ENCODE data around the gene CHN1. TPM values are rescaled to one million over a fixed set of nuclear protein-coding genes. Genes with fewer than 3 reads are reported as not detected.

The CHN1 gene
- total RNA-seq, 1 experiment from 2014 or later, result 0.41 TPM

DNA sequence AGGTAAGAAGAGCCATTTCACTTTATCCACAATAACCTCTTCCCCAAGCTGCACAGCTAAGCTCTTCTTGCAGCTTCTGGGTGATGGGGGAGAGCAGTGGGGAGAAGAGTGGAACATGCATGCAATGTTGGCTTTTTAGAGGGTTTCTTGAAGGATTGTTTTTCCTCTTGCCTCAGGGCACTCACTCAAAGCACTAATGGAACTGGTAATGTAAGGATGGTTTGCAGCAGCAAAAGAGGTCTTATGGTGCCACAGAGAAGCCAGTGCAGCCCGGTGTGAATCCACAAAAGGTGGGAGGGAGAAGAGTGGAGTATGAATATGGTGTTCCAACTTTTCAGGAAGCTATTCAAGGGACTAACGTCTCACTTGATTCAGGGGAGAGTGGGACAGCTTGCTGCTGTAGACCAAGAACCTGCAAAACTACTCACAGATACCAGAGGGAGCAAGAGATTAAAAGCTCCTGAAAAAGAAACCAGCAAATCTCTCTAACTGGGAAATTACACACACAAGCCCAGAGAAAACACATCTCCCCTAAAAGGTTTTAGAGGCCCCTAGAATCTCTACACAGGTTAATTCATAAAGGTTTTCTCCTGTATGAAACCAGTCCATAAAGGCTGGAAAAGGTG, 116.4 kb downstream of the CHN1 start:
- TF ChIP-seq, protein P1, sequence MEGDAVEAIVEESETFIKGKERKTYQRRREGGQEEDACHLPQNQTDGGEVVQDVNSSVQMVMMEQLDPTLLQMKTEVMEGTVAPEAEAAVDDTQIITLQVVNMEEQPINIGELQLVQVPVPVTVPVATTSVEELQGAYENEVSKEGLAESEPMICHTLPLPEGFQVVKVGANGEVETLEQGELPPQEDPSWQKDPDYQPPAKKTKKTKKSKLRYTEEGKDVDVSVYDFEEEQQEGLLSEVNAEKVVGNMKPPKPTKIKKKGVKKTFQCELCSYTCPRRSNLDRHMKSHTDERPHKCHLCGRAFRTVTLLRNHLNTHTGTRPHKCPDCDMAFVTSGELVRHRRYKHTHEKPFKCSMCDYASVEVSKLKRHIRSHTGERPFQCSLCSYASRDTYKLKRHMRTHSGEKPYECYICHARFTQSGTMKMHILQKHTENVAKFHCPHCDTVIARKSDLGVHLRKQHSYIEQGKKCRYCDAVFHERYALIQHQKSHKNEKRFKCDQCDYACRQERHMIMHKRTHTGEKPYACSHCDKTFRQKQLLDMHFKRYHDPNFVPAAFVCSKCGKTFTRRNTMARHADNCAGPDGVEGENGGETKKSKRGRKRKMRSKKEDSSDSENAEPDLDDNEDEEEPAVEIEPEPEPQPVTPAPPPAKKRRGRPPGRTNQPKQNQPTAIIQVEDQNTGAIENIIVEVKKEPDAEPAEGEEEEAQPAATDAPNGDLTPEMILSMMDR (IDR thresholded peaks at IDR 0.05; ENCODE audit: insufficient read depth in 1 of 2, low read depth in 1 of 2, low read length in 1 of 2, severe bottlenecking in 1 of 2, unreplicated experiment in 1 of 2), result peak in 1 of 2 experiments; percentile 1
- BruUV-seq (replicated peaks), result no TSS peak
- no peak for DNase-seq
- Mint-ChIP-seq H3K27ac (ENCODE audit: unreplicated experiment) (no peak overlapping the region), H3K4me1 (ENCODE audit: low read depth, unreplicated experiment) (no peaks in the 10 kb centered on the region), H3K9me3 (ENCODE audit: unreplicated experiment) (no peaks in the 10 kb centered on the region), H3K4me3 (ENCODE audit: unreplicated experiment) (no peak overlapping the region), H3K36me3 (ENCODE audit: insufficient read depth, unreplicated experiment) (no peaks in the 10 kb centered on the region), H3K27me3 (ENCODE audit: insufficient read depth, unreplicated experiment) (peaks cover 15% of the 10 kb centered on the region)
- Histone ChIP-seq H3K9me3 (no peaks in the 10 kb centered on the region), H3K4me1 (no peaks in the 10 kb centered on the region), H3K27me3 (replicated peaks; ENCODE audit: control insufficient read depth, insufficient read depth, low read length) (no peaks in the 10 kb centered on the region; the same call in 1 of the 2 replicates), H3K36me3 (ENCODE audit: control insufficient read depth, insufficient read depth, low read length) (no peaks in the 10 kb centered on the region), H3K4me3 (ENCODE audit: low read depth, low read length) (no peak overlapping the region)
- intact Hi-C loops (cut with micrococcal nuclease; ENCODE audit: unreplicated experiment), result loop anchor here (10.0 kb wide), 1 partner anchor 114 kb away; no protein-coding TSS in a partner anchor
- ChIA-PET POLR2A (no interaction called here), CTCF (no interaction called here)

DNA sequence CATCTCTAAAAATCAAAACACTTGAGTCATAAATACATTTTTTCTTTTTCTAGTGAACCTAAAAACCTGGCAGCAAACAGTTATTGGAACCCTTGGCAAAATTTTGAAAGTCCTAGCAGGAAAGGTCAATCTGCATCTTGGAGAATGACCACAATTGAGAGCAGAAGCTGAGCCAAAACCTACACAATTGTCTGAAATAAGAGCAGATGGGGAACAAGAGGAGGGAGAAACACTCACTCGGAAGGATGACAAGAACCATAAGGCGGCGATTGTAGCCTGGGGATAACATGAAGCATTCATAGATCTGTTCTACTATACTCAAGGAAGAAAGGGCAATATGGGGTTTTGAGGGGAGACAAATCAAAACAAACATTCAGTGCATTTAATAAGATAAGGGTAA, 117.0 kb downstream of the CHN1 start:
- intact Hi-C loops (cut with micrococcal nuclease; ENCODE audit: unreplicated experiment), result loop anchor here (10.0 kb wide), 1 partner anchor 113 kb away; no protein-coding TSS in a partner anchor
- no peaks in the 10 kb centered on the region for H3K4me1 ChIP-seq
- ChIA-PET POLR2A (no interaction called here), CTCF (no interaction called here)
- Mint-ChIP-seq H3K36me3 (ENCODE audit: insufficient read depth, unreplicated experiment) (no peaks in the 10 kb centered on the region), H3K9me3 (ENCODE audit: unreplicated experiment) (no peaks in the 10 kb centered on the region), H3K4me1 (ENCODE audit: low read depth, unreplicated experiment) (no peaks in the 10 kb centered on the region), H3K27me3 (ENCODE audit: insufficient read depth, unreplicated experiment) (peaks cover 15% of the 10 kb centered on the region), H3K27ac (ENCODE audit: unreplicated experiment) (no peak overlapping the region), H3K4me3 (ENCODE audit: unreplicated experiment) (no peak overlapping the region)
- no peak overlapping the region for H3K4me3 ChIP-seq (ENCODE audit: low read depth, low read length)
- no peaks in the 10 kb centered on the region for H3K36me3 ChIP-seq (ENCODE audit: control insufficient read depth, insufficient read depth, low read length)
- BruUV-seq (replicated peaks), result no TSS peak
- H3K27me3 ChIP-seq (replicated peaks; ENCODE audit: control insufficient read depth, insufficient read depth, low read length), result no peaks in the 10 kb centered on the region
- no peak for DNase-seq
- no peaks in the 10 kb centered on the region for H3K9me3 ChIP-seq
- TF ChIP-seq, protein P1 (IDR thresholded peaks at IDR 0.05; ENCODE audit: insufficient read depth in 1 of 2, low read depth in 1 of 2, low read length in 1 of 2, severe bottlenecking in 1 of 2, unreplicated experiment in 1 of 2), result no peak

DNA sequence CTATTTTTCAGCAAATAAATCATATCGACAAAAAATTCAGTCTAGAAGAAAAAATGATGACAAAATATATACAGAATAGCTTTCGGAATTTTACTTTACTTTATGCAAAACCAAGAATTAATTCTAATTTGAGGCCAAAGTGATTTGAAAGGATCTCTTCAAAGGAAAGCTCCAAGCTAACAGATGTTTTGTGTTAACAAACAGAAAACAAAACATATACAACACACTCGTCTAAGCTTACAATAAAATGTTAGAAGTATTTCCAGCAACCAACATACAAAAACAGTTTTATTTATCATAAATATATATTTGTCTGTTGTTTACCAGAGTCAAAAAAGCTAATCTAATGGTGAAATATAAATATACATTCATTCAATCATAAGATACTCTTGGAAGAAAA, 122.8 kb downstream of the CHN1 start:
- intact Hi-C loops (cut with micrococcal nuclease; ENCODE audit: unreplicated experiment), result loop anchor here (10.0 kb wide), 1 partner anchor 108 kb away; no protein-coding TSS in a partner anchor
- ChIA-PET CTCF (no interaction called here), POLR2A (no interaction called here)
- no peaks in the 10 kb centered on the region for H3K4me1 ChIP-seq
- Mint-ChIP-seq H3K27ac (ENCODE audit: unreplicated experiment) (no peak overlapping the region), H3K27me3 (ENCODE audit: insufficient read depth, unreplicated experiment) (peaks cover 4% of the 10 kb centered on the region), H3K9me3 (ENCODE audit: unreplicated experiment) (no peaks in the 10 kb centered on the region), H3K4me1 (ENCODE audit: low read depth, unreplicated experiment) (no peaks in the 10 kb centered on the region), H3K36me3 (ENCODE audit: insufficient read depth, unreplicated experiment) (no peaks in the 10 kb centered on the region), H3K4me3 (ENCODE audit: unreplicated experiment) (no peak overlapping the region)
- TF ChIP-seq, protein P1 (IDR thresholded peaks at IDR 0.05; ENCODE audit: insufficient read depth in 1 of 2, low read depth in 1 of 2, low read length in 1 of 2, severe bottlenecking in 1 of 2, unreplicated experiment in 1 of 2), result no peak
- H3K9me3 ChIP-seq, result no peaks in the 10 kb centered on the region
- H3K36me3 ChIP-seq (ENCODE audit: control insufficient read depth, insufficient read depth, low read length), result no peaks in the 10 kb centered on the region
- H3K27me3 ChIP-seq (replicated peaks; ENCODE audit: control insufficient read depth, insufficient read depth, low read length), result no peaks in the 10 kb centered on the region
- H3K4me3 ChIP-seq (ENCODE audit: low read depth, low read length), result no peak overlapping the region
- no TSS peak for BruUV-seq (replicated peaks)
- no peak for DNase-seq
